Activated CD4-positive, alpha-beta T cell treated with anti-CD3 and anti-CD28 coated beads for 36 hours (primary cell): Measurements from ENCODE around the gene STRA6. TPM values are rescaled to one million over a fixed set of nuclear protein-coding genes. Genes with fewer than 3 reads are reported as not detected.

ENCODE experiments used
- ATAC-seq: fragments of 200-7000 bp; cut with Tn5 transposase; one replicate; pipeline ENCODE4 v1.10.0; 2021; ENCODE audit warnings: mild to moderate bottlenecking, moderate library complexity
- CTCF ChIA-PET: fragments of 350-600 bp; sonication (Branson Sonifier 250); formaldehyde crosslinking; loops from one replicate; lab custom pipeline; 2021; ENCODE audit warnings: antibody characterized with exemption; lab: Charles Lee
- POLR2A ChIA-PET: fragments of 350-600 bp; sonication (Branson Sonifier 250); formaldehyde crosslinking; loops from one replicate; lab custom pipeline; 2021; ENCODE audit warnings: antibody characterized with exemption, inconsistent platforms; lab: Charles Lee
- DNase-seq: peaks from one replicate; pipeline ENCODE4 v3.0.0-alpha.2; 2020
- H3K27ac Mint-ChIP-seq: one replicate; pipeline ENCODE4 v1.8.0; 2021; ENCODE audit warnings: mixed read lengths
- H3K27me3 Mint-ChIP-seq: one replicate; pipeline ENCODE4 v1.8.0; 2021; ENCODE audit warnings: mixed read lengths
- H3K36me3 Mint-ChIP-seq: one replicate; pipeline ENCODE4 v1.8.0; 2021; ENCODE audit warnings: low read depth, mixed read lengths
- H3K4me1 Mint-ChIP-seq: one replicate; pipeline ENCODE4 v1.8.0; 2021; ENCODE audit warnings: mixed read lengths
- H3K4me3 Mint-ChIP-seq: one replicate; pipeline ENCODE4 v1.8.0; 2021; ENCODE audit warnings: mild to moderate bottlenecking, moderate library complexity, mixed read lengths
- H3K9me3 Mint-ChIP-seq: one replicate; pipeline ENCODE4 v1.8.0; 2021; ENCODE audit warnings: low read depth, mixed read lengths
- intact Hi-C, 2 experiments: fragments of 100-400 bp; cut with DNase I in 1 of 2; cut with micrococcal nuclease in 1 of 2; formaldehyde crosslinking; loops; one replicate each; pipeline versions ENCODE4 v1.14.2 to v1.15.1; 2022 to 2024; cut with DNase I, micrococcal nuclease
- total RNA-seq, 2 experiments: library from RNA; stranded (reverse); gene quantifications; one replicate each; pipeline ENCODE4 v1.2.3, GENCODE V29; 2021

The STRA6 gene
- total RNA-seq, 2 experiments from 2014 or later = not detected

DNA sequence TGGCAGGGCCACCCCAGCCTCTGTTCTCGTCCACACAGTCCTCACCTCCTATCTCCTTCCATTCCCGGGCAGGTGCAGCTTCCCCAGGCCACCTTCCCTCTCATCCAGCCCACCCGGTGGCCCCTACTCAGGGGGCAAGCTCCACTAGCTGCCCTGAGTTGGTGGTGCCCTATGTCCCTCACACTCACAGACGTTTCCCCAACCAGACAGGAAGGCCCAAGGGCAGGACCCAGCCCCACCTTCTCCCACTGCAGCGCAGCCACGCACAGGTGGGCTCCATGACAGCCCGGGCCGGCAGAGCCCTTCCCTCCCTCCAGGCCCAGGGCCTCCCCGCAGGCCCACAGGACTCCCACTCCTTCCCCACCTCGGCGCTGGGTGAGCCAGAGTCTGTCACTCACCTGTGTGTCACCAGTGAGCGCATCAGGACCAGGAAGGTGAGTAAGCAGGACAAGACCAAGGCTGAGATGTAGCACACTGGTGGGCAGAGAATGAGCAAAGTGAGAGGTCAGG is 17.9 kb downstream of the STRA6 start:
- DNase-seq (peak; percentile 47), ATAC-seq (peak; percentile 70)
- POLR2A ChIA-PET = no interaction called here
- CTCF ChIA-PET = no interaction called here
- intact Hi-C loops = no loop called here
- H3K27me3 Mint-ChIP-seq = no peaks in the 10 kb centered on the region
- no peak overlapping the region for H3K4me3 Mint-ChIP-seq
- no peaks in the 10 kb centered on the region for H3K36me3 Mint-ChIP-seq
- H3K9me3 Mint-ChIP-seq = no peaks in the 10 kb centered on the region
- H3K4me1 Mint-ChIP-seq = no peaks in the 10 kb centered on the region
- H3K27ac Mint-ChIP-seq = no peak overlapping the region

GRCh38 chr15:74182131-74182530 is 20.5 kb downstream of the STRA6 start:
- H3K9me3 Mint-ChIP-seq = no peaks in the 10 kb centered on the region
- POLR2A ChIA-PET = no interaction called here
- no peak overlapping the region for H3K4me3 Mint-ChIP-seq
- DNase-seq = no peak
- H3K27me3 Mint-ChIP-seq = peaks cover 2% of the 10 kb centered on the region
- ATAC-seq = no peak
- H3K36me3 Mint-ChIP-seq = no peaks in the 10 kb centered on the region
- no peaks in the 10 kb centered on the region for H3K4me1 Mint-ChIP-seq
- intact Hi-C loops = no loop called here
- CTCF ChIA-PET = no interaction called here
- H3K27ac Mint-ChIP-seq = no peak overlapping the region

DNA sequence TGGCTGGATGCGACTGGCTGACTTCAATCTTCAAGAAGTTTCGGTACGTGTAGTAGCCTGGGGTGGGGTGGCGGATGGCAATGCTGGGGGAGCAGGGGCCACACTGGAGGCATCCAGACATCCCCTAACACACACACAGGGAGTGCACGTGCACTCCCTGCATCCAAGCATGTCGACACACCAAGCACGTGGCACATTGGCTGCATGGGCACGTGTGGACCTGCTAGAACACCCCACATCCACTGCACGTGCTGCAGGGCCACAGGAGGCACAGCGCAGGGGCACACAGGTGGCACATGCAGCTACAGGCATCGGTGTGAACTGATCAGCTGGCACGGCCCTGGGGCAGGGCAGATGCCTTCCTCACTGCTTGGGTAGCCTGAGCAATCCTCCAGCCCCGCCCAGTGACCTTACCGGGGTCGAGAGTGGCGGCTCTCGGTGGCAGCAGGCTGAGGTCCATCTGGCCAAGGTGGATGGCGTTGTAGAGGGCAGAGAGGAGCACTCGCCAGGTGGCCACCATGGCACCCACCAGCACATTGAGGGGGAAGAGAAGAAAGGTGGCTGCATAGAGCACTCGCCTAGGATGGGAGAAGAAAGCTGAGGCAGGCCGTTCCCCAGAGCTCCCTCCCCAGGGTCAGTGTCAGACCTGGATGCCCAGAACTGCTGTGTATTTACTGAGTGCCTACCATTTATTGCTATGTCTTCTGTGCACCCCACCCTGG is 21.5 kb downstream of the STRA6 start:
- H3K4me3 Mint-ChIP-seq = no peak overlapping the region
- no peak for DNase-seq
- intact Hi-C loops = no loop called here
- POLR2A ChIA-PET = no interaction called here
- ATAC-seq = no peak
- no peak overlapping the region for H3K27ac Mint-ChIP-seq
- no peaks in the 10 kb centered on the region for H3K9me3 Mint-ChIP-seq
- CTCF ChIA-PET = interaction anchor here (0.5 kb wide), 1 partner anchor 571 kb away, joined by 4 read pairs; no protein-coding TSS in a partner anchor
- no peaks in the 10 kb centered on the region for H3K36me3 Mint-ChIP-seq
- H3K27me3 Mint-ChIP-seq = peaks cover 2% of the 10 kb centered on the region
- H3K4me1 Mint-ChIP-seq = no peaks in the 10 kb centered on the region

DNA sequence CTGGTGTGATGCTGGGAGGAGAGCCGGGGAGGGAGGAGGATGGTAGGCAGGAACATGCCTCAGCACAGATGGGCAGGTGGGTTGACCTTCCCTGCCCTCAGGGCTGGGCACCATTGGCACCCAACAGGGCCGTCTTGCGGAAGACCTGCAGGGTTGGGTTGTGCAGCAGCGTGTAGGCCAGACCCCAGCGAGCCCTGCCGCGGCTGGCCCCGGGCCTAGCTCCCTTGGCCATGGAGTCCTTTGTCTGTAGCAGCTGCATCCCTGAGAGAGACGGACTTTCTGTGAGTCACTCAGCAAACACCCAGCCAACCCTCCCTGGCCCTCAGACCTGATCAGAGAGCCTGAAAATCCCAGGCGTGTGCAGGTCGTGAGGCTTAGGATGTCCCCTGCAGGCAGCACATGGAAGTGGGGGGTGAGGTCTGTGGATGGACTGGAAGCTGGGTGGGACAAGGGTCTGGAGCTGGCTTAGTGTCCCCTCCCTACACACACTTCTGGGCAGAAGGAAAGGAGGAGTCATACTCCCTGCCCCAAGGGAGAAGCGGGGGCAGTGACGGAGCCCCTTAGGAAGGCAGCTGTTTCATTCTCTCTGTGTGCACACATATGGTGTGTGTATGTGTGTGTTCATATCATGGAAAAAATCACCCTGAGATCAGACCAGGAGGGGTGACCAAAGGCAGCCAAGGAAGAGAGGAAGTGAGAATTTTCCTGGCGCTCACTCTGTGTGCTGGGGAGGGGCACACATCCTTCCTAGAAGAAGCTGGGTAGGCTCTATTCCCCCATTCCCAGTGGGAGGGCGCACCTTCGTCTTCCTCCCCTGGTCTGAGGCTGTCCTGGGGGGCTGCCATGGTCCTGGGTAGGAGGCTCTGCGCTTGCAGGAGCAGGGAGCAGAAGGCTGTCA is 22.4 kb downstream of the STRA6 start:
- CTCF ChIA-PET = interaction anchor here (0.5 kb wide), 1 partner anchor 571 kb away, joined by 4 read pairs; no protein-coding TSS in a partner anchor
- Mint-ChIP-seq H3K27me3 (peaks cover 2% of the 10 kb centered on the region), H3K4me1 (no peaks in the 10 kb centered on the region), H3K4me3 (no peak overlapping the region), H3K36me3 (no peaks in the 10 kb centered on the region), H3K27ac (no peak overlapping the region), H3K9me3 (no peaks in the 10 kb centered on the region)
- no peak for DNase-seq
- POLR2A ChIA-PET = no interaction called here
- intact Hi-C loops = no loop called here
- ATAC-seq = no peak

DNA sequence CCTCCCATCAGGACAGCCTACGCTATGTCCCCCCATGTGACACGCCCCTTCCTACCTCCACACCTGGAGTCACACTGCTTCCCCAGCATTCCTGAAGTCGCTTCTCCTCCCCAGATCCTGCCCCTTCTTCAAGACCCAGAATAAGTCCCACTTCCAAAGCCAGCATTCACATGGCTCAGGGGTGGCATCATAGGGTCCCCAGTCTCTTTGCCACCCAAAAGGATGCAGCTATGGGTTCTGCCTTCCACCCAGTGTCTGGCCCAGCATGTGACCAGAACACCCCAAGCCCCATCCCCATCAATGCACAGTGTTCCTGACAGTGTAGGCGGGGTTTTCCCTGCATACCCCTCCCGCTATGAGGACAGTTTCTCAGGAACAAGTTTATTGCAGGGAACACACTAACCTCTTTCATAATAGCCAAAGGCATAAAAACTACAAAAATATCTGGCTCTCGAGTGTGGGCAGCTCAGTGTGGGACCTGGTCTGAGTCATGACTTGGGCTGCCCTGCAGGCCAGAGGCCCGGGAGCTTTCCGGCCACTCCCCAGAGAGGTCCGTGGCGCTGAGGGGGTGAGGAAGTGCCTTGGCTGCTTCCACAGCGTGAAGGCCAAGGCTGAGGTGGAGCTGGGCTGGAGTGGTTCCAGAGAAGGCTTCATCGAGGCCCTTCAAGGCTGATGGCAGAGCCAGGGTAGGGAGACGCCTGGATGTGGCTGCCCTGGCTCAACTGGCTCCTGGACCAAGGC is 23.3 kb downstream of the STRA6 start:
- Mint-ChIP-seq H3K9me3 (no peaks in the 10 kb centered on the region), H3K4me3 (no peak overlapping the region), H3K27me3 (peaks cover 2% of the 10 kb centered on the region), H3K27ac (no peak overlapping the region), H3K4me1 (no peaks in the 10 kb centered on the region), H3K36me3 (no peaks in the 10 kb centered on the region)
- ChIA-PET POLR2A (no interaction called here), CTCF (no interaction called here)
- intact Hi-C loops = no loop called here
- ATAC-seq (no peak), DNase-seq (no peak)

- intact Hi-C loops = no loop called here
- no peaks in the 10 kb centered on the region for H3K4me1 Mint-ChIP-seq
- CTCF ChIA-PET = no interaction called here
Observed at GRCh38 chr15:74178326-74179100, 24.1 kb downstream of the STRA6 start.

DNA sequence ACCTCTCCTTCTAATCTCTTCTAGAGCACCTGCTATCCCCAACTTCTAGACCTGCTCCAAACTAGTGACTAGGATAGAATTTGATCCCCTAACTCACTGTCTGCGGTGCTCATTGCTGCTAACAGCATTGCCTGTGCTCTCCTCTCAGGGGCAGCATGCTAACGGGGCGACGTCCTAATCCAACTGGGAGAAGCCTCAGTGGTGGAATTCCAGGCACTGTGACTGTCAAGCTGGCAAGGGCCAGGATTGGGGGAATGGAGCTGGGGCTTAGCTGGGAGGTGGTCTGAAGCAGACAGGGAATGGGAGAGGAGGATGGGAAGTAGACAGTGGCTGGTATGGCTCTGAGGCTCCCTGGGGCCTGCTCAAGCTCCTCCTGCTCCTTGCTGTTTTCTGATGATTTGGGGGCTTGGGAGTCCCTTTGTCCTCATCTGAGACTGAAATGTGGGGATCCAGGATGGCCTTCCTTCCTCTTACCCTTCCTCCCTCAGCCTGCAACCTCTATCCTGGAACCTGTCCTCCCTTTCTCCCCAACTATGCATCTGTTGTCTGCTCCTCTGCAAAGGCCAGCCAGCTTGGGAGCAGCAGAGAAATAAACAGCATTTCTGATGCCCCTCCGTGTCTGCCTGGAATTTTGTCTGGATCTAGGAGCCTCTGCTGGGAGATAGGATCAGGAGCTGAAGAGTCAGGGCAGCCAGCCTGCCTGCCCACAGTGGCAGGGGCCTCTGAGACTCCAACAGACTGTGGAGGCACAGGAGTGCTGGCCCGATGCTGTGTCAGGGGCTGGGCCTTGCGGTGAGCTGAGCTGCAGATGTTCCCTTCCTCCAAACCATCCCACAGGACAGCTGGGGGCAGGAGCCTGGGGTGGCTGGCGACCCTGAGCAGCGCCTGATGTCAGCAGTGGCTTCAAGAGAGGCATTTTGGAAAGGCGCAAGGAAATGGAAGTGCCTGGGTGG is 26.0 kb downstream of the STRA6 start:
- ATAC-seq = no peak
- Mint-ChIP-seq H3K9me3 (no peaks in the 10 kb centered on the region), H3K36me3 (no peaks in the 10 kb centered on the region), H3K27me3 (peaks cover 2% of the 10 kb centered on the region), H3K4me3 (no peak overlapping the region), H3K27ac (no peak overlapping the region), H3K4me1 (no peaks in the 10 kb centered on the region)
- intact Hi-C loops = no loop called here
- ChIA-PET POLR2A (interaction anchor here (0.6 kb wide), 1 partner anchor 122 kb away, joined by 5 read pairs; no protein-coding TSS in a partner anchor), CTCF (no interaction called here)
- DNase-seq = no peak

More at GRCh38 chr15:74178326-74179100, 24.1 kb downstream of the STRA6 start:
- DNase-seq (no peak), ATAC-seq (no peak)
- Mint-ChIP-seq H3K4me3 (no peak overlapping the region), H3K9me3 (no peaks in the 10 kb centered on the region), H3K27ac (no peak overlapping the region), H3K27me3 (peaks cover 2% of the 10 kb centered on the region), H3K36me3 (no peaks in the 10 kb centered on the region)
- POLR2A ChIA-PET = no interaction called here

GRCh38 chr15:74175271-74176191 is 27.1 kb downstream of the STRA6 start:
- intact Hi-C loops = no loop called here
- no peak overlapping the region for H3K27ac Mint-ChIP-seq
- no peaks in the 10 kb centered on the region for H3K4me1 Mint-ChIP-seq
- ChIA-PET CTCF (no interaction called here), POLR2A (no interaction called here)
- H3K27me3 Mint-ChIP-seq = peaks cover 2% of the 10 kb centered on the region
- ATAC-seq (no peak), DNase-seq (no peak)
- no peaks in the 10 kb centered on the region for H3K9me3 Mint-ChIP-seq
- no peak overlapping the region for H3K4me3 Mint-ChIP-seq
- no peaks in the 10 kb centered on the region for H3K36me3 Mint-ChIP-seq

DNA sequence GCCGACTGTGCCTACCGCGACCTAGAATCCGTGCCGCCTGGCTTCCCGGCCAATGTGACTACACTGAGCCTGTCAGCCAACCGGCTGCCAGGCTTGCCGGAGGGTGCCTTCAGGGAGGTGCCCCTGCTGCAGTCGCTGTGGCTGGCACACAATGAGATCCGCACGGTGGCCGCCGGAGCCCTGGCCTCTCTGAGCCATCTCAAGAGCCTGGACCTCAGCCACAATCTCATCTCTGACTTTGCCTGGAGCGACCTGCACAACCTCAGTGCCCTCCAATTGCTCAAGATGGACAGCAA is 27.7 kb downstream of the STRA6 start:
- Mint-ChIP-seq H3K36me3 (no peaks in the 10 kb centered on the region), H3K4me3 (no peak overlapping the region), H3K9me3 (no peaks in the 10 kb centered on the region), H3K27ac (no peak overlapping the region), H3K4me1 (no peaks in the 10 kb centered on the region), H3K27me3 (peaks cover 2% of the 10 kb centered on the region)
- ATAC-seq = no peak
- POLR2A ChIA-PET = no interaction called here
- DNase-seq = no peak
- intact Hi-C loops = no loop called here
- CTCF ChIA-PET = no interaction called here
